WTC11 (cell line): ENCODE results near the gene KIF12. TPM values are rescaled to one million over a fixed set of nuclear protein-coding genes. Genes with fewer than 3 reads are reported as not detected.

ENCODE experiments used
- ATAC-seq: fragments of 200-7000 bp; cut with Tn5 transposase; 2 replicates; pipeline ENCODE4 v1.10.0; 2021; ENCODE audit warnings: mild to moderate bottlenecking, moderate library complexity
- CTCF ChIA-PET: fragments of 300-600 bp; sonication (Branson Sonifier 250); formaldehyde crosslinking; loops from one replicate; lab custom pipeline; 2021; ENCODE audit warnings: antibody characterized with exemption; lab: Charles Lee
- POLR2A ChIA-PET: fragments of 350-600 bp; sonication (Branson Sonifier 250); formaldehyde crosslinking; loops from one replicate; lab custom pipeline; 2021; ENCODE audit warnings: antibody characterized with exemption; lab: Charles Lee
- DNase-seq: peaks from one replicate; pipeline ENCODE4 v3.0.0; 2021; ENCODE audit warnings: low spot score
- H3K27ac Mint-ChIP-seq: 2 replicates; pipeline ENCODE4 v1.8.0; 2021; ENCODE audit warnings: mixed read lengths
- H3K27me3 Mint-ChIP-seq: 2 replicates; pipeline ENCODE4 v1.8.0; 2021; ENCODE audit warnings: low read depth, mild to moderate bottlenecking, moderate library complexity, mixed read lengths
- H3K36me3 Mint-ChIP-seq: 2 replicates; pipeline ENCODE4 v1.8.0; 2021; ENCODE audit warnings: mixed read lengths
- H3K4me1 Mint-ChIP-seq: 2 replicates; pipeline ENCODE4 v1.8.0; 2022; ENCODE audit warnings: mixed read lengths
- H3K4me3 Mint-ChIP-seq: 2 replicates; pipeline ENCODE4 v1.8.0; 2021; ENCODE audit warnings: mild to moderate bottlenecking, moderate library complexity, mixed read lengths
- H3K9me3 Mint-ChIP-seq: 2 replicates; pipeline ENCODE4 v1.8.0; 2021; ENCODE audit warnings: mixed read lengths
- AFF4 ChIP-seq: sonication (generic); formaldehyde crosslinking; IDR thresholded peaks from 2 replicates; pipeline ENCODE4 v1.8.1; 2023; ENCODE audit warnings: mild to moderate bottlenecking, missing genetic modification reagents, borderline replicate concordance
- AR ChIP-seq: fragments of 250-450 bp; sonication (Bioruptor Pico); IDR thresholded peaks from 2 replicates; pipeline ENCODE4 v1.9.0; 2021; ENCODE audit warnings: mild to moderate bottlenecking
- E2F4 ChIP-seq: sonication (generic); formaldehyde crosslinking; IDR thresholded peaks from 2 replicates; pipeline ENCODE4 v1.8.1; 2022; ENCODE audit warnings: low read depth, mild to moderate bottlenecking, moderate library complexity, missing genetic modification reagents, borderline replicate concordance
- FOXJ3 ChIP-seq: sonication (generic); formaldehyde crosslinking; IDR thresholded peaks from 2 replicates; pipeline ENCODE4 v1.9.0; 2021; ENCODE audit warnings: missing genetic modification reagents, mild to moderate bottlenecking, borderline replicate concordance
- HMGXB4 ChIP-seq: sonication (generic); formaldehyde crosslinking; IDR thresholded peaks from 2 replicates; pipeline ENCODE4 v1.8.1; 2023; ENCODE audit warnings: mild to moderate bottlenecking, moderate library complexity, missing genetic modification reagents
- KAT7 ChIP-seq: sonication (generic); formaldehyde crosslinking; IDR thresholded peaks from 2 replicates; pipeline ENCODE4 v1.8.1; 2023; ENCODE audit warnings: missing genetic modification reagents, mild to moderate bottlenecking, borderline replicate concordance
- OVOL2 ChIP-seq: fragments of 250-450 bp; sonication (Bioruptor Pico); IDR thresholded peaks from 2 replicates; pipeline ENCODE4 v1.9.0; 2021; ENCODE audit warnings: mild to moderate bottlenecking, borderline replicate concordance
- PRDM15 ChIP-seq: sonication (generic); formaldehyde crosslinking; IDR thresholded peaks from 2 replicates; pipeline ENCODE4 v1.8.0; 2022; ENCODE audit warnings: missing genetic modification reagents
- RORB ChIP-seq: fragments of 250-450 bp; sonication (Bioruptor Pico); IDR thresholded peaks from 2 replicates; pipeline ENCODE4 v1.9.0; 2021; ENCODE audit warnings: mild to moderate bottlenecking
- TCF7 ChIP-seq: sonication (generic); formaldehyde crosslinking; IDR thresholded peaks from 2 replicates; pipeline ENCODE4 v1.8.0; 2022; ENCODE audit warnings: mild to moderate bottlenecking, low read depth, missing genetic modification reagents, moderate library complexity
- TEAD4 ChIP-seq: sonication (generic); formaldehyde crosslinking; IDR thresholded peaks from 2 replicates; pipeline ENCODE4 v1.8.0; 2022; ENCODE audit warnings: mild to moderate bottlenecking, missing genetic modification reagents
- ZBTB21 ChIP-seq: sonication (generic); formaldehyde crosslinking; IDR thresholded peaks from 2 replicates; pipeline ENCODE4 v1.8.1; 2023; ENCODE audit warnings: mild to moderate bottlenecking, missing genetic modification reagents, borderline replicate concordance
- ZMAT4 ChIP-seq: fragments of 250-450 bp; sonication (Bioruptor Pico); IDR thresholded peaks from 2 replicates; pipeline ENCODE4 v1.9.0; 2021; ENCODE audit warnings: mild to moderate bottlenecking
- ZNF532 ChIP-seq: fragments of 250-450 bp; sonication (Bioruptor Pico); IDR thresholded peaks from 2 replicates; pipeline ENCODE4 v1.9.0; 2021; ENCODE audit warnings: mild to moderate bottlenecking, borderline replicate concordance
- total RNA-seq: library from RNA; stranded (reverse); gene quantifications from 3 replicates; pipeline ENCODE4 v1.2.3, GENCODE V29; 2021
- TF ChIP-seq, protein P1 (sequence below): sonication (generic); formaldehyde crosslinking; IDR thresholded peaks from 2 replicates; pipeline ENCODE4 v1.8.1; 2023; ENCODE audit warnings: mild to moderate bottlenecking, missing genetic modification reagents

The KIF12 gene
- total RNA-seq, 1 experiment from 2014 or later = 4.0 TPM

- TF ChIP-seq AFF4 (CRISPR knock-in tag) (no peak), TEAD4 (CRISPR knock-in tag) (no peak)
- TF ChIP-seq, protein P1, sequence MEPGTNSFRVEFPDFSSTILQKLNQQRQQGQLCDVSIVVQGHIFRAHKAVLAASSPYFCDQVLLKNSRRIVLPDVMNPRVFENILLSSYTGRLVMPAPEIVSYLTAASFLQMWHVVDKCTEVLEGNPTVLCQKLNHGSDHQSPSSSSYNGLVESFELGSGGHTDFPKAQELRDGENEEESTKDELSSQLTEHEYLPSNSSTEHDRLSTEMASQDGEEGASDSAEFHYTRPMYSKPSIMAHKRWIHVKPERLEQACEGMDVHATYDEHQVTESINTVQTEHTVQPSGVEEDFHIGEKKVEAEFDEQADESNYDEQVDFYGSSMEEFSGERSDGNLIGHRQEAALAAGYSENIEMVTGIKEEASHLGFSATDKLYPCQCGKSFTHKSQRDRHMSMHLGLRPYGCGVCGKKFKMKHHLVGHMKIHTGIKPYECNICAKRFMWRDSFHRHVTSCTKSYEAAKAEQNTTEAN (CRISPR knock-in tag) = no peak
These were observed 31.7 kb upstream of the KIF12 start (continued) for GRCh38 chr9:114130624-114131277.

DNA sequence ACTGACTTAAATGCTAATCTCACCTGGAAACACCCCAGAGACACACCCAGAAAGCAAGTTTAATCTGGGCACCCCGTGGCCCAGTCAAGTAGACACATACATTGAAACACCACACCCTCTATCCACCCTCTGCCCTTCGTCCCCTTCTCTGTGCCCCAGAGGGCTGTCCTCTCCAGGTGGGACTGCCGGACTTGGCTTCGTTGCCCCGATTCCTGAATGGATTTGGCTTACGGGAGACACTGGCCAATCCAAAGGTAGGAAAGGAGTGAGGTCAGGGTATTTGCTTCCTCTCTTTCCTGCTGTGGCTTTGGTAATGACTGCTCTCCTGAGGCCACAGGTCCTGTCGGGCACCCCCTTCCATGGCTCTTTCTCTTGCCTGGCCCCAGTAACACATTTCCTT is 31.0 kb upstream of the KIF12 start:
- peaks cover 45% of the 10 kb centered on the region for H3K27me3 Mint-ChIP-seq
- H3K27ac Mint-ChIP-seq = no peak overlapping the region
- no peak for DNase-seq
- no peak overlapping the region for H3K4me3 Mint-ChIP-seq
- no peak for TF ChIP-seq KAT7 (CRISPR knock-in tag)
- TF ChIP-seq OVOL2 = no peak
- TF ChIP-seq PRDM15 (CRISPR knock-in tag) = no peak
- TF ChIP-seq RORB (CRISPR knock-in tag) = no peak
- TF ChIP-seq ZNF532 (CRISPR knock-in tag) = no peak
- no peak for TF ChIP-seq ZMAT4 (CRISPR knock-in tag)
- TF ChIP-seq HMGXB4 (CRISPR knock-in tag) = no peak
- no peak for TF ChIP-seq E2F4
- TF ChIP-seq ZBTB21 (CRISPR knock-in tag) = no peak
- no peak for TF ChIP-seq AR
- no peak for TF ChIP-seq FOXJ3 (CRISPR knock-in tag)
- TF ChIP-seq TCF7 = no peak
- TF ChIP-seq, all 79 proteins: peak for 0
- no peak for ATAC-seq
- Mint-ChIP-seq H3K4me1 (peaks cover 18% of the 10 kb centered on the region), H3K36me3 (no peaks in the 10 kb centered on the region), H3K9me3 (0 out of 2 replicates have a peak, but pooled peaks cover 4% of the 10 kb centered on the region)
- POLR2A ChIA-PET = no interaction called here
- CTCF ChIA-PET = no interaction called here
